HUDEP-2 (cell line): Measurements from ENCODE around the gene ZNF10.

Experiments used
- DNase-seq, 76 experiments: peaks; one replicate each; lab custom pipeline; 2025; ENCODE audit not compliant: unreplicated experiment in 76 of 76; lab: John Stamatoyannopoulos, UW

Gene ZNF10

DNA sequence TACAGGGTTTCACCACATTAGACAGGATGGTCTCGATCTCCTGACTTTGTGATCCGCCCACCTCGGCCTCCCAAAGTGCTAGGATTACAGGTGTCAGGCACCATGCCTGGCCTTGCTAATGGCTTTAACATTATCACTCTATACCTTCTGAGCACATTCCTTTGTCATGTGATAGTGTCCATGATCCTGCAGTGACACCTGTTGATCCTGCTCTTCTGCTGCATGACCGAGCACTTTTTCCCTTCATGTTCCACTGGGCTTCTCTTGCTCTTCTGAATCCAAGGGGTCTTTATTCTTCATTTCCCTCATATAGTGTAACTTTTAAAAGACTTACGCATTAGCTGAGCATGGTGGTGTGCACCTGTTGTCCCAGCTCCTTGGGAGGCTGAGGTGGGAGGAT, 62.4 kb downstream of the ZNF10 start:
- no peak for DNase-seq

GRCh38 chr12:133201888-133202287, 71.5 kb downstream of the ZNF10 start:
- no peak for DNase-seq

GRCh38 chr12:133202493-133203343, 72.3 kb downstream of the ZNF10 start:
- DNase-seq: no peak

DNA sequence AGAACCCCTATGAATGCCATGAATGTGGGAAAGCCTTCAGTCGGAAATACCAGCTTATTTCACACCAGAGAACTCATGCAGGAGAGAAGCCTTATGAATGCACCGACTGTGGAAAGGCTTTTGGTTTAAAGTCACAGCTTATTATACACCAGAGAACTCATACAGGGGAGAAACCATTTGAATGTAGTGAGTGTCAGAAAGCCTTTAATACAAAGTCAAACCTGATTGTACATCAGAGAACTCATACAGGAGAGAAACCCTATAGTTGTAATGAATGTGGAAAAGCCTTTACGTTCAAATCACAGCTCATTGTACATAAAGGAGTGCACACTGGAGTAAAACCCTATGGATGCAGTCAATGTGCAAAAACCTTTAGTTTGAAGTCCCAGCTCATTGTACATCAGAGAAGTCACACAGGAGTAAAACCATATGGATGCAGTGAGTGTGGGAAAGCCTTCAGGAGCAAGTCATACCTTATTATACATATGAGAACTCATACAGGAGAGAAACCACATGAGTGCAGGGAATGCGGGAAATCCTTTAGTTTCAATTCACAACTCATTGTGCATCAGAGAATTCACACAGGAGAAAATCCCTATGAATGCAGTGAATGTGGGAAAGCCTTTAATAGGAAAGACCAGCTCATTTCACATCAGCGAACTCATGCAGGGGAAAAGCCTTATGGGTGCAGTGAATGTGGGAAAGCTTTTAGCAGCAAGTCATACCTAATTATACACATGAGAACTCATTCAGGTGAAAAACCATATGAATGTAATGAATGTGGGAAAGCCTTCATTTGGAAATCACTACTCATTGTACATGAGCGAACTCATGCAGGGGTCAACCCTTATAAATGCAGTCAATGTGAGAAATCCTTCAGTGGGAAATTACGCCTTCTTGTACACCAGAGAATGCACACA, 73.2 kb downstream of the ZNF10 start:
- DNase-seq: no peak

DNA sequence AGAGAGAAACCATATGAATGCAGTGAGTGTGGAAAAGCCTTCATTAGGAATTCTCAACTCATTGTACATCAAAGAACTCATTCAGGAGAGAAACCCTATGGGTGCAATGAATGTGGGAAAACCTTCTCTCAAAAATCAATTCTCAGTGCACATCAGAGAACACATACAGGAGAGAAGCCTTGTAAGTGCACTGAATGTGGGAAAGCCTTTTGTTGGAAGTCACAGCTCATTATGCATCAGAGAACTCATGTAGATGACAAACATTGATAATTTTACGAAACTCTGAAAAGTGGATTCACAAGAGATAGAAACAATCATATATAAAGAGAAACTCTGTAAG, 73.8 kb downstream of the ZNF10 start:
- no peak for DNase-seq

GRCh38 chr12:133206390-133206789, 76.0 kb downstream of the ZNF10 start:
- DNase-seq: no peak
